Posterior vena cava (tissue), 2 donors: ENCODE measurements around the gene SORT1. TPM values are rescaled to one million over a fixed set of nuclear protein-coding genes. Genes with fewer than 3 reads are reported as not detected.

Experiments
- total RNA-seq, 2 donors: library from RNA; stranded (reverse); fragmentation: NEBNext Ultra II Directional; extraction: Animal tissue kit (Norgen Biotek cat#: 25700); gene quantifications; one replicate each; pipeline ENCODE4 v1.2.1, GENCODE V29; 2021
- donor health status: DM: yes; HTN: yes; CAD: no.
- donor health status: DM: yes; HTN: yes; CAD: no.

The SORT1 gene
- total RNA-seq, 2 donors from 2014 or later, result 102 to 125 TPM

Other genes starting within 250 kb of the SORT1 start
- gene SARS1, start 184.0 kb downstream of the SORT1 start, total RNA-seq, result 100 to 1,000 TPM; 131 to 132 TPM
- 1 to 10 TPM; 2.8 to 3.3 TPM for gene CELSR2, start 148.4 kb downstream of the SORT1 start, total RNA-seq
- 1 to 10 TPM; 1.7 to 2.2 TPM for gene PSRC1, start 114.8 kb downstream of the SORT1 start, total RNA-seq
- under 1 TPM in 1 of 2 donors, not detected in 1; 0.29 TPM for gene MYBPHL, start 90.9 kb downstream of the SORT1 start, total RNA-seq
- 10 to 100 TPM; 43.3 to 51.2 TPM for gene PSMA5, start 28.5 kb upstream of the SORT1 start, total RNA-seq
- gene SYPL2, start 68.6 kb upstream of the SORT1 start, total RNA-seq, result 1 to 10 TPM; 2.1 to 9.0 TPM
- gene ATXN7L2, start 86.0 kb upstream of the SORT1 start, total RNA-seq, result 1 to 10 TPM; 2.7 to 3.3 TPM
- gene CYB561D1, start 96.2 kb upstream of the SORT1 start, total RNA-seq, result 10 to 100 TPM; 10.5 to 11.3 TPM
- gene AMIGO1, start 111.8 kb upstream of the SORT1 start, total RNA-seq, result 1 to 10 TPM; 3.6 to 5.2 TPM
- not detected for gene GPR61, start 142.0 kb upstream of the SORT1 start, total RNA-seq
- gene GNAI3, start 150.7 kb upstream of the SORT1 start, total RNA-seq, result 1 to 10 TPM; 6.8 to 7.5 TPM
- gene GNAT2, start 221.7 kb upstream of the SORT1 start, total RNA-seq, result not detected
- 10 to 100 TPM; 33.8 to 39.4 TPM for gene AMPD2, start 221.9 kb upstream of the SORT1 start, total RNA-seq